HG03558 (cell line): ENCODE results near the gene HS6ST1.

Experiments used
- ATAC-seq: cut with Tn5 transposase; IDR thresholded peaks from one replicate; pipeline ENCODE4 v1.9.1; 2021; ENCODE audit warnings: moderate number of reproducible peaks; ENCODE audit not compliant: unreplicated experiment; ENCODE audit errors: extremely low read depth

Gene HS6ST1

GRCh38 chr2:128301021-128301420 is 17.6 kb downstream of the HS6ST1 start:
- ATAC-seq = no peak

- ATAC-seq = no peak
These were observed 18.3 kb downstream of the HS6ST1 start for GRCh38 chr2:128300151-128301020.

- ATAC-seq = no peak
These were observed 19.0 kb downstream of the HS6ST1 start for GRCh38 chr2:128299628-128300027.

DNA sequence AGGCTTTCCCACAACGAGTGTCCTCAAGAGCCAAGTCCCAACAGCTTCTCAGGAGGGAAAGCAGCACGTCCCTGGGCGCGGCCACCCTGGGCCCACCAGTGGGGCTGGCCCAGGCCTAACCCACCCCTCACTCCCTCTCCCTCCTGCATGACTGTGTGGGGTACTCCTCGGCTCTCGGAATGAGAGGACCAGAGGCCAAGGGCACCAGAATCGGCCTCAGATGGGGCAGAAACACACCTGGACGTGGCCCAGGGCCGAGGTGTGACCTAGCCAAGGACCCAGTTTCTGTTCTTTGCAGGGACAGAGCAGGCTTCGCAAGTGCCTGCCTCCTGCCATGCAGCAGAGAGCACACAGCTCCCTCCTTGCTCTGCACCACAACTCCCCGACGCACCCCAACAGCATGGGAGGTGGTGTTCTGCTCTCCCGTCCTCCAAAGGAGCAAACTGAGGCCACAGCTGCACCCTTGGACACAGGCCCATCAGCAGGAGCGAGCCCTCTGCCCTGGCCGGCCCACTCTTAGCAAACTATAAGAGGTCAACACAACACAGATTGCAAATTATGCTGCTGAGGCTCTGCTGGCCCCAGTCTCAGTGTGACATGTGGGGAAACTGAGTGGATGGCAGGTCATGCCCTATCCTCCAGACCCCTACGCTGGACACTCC is 19.7 kb downstream of the HS6ST1 start:
- no peak for ATAC-seq

GRCh38 chr2:128298286-128298685 is 20.4 kb downstream of the HS6ST1 start:
- no peak for ATAC-seq

DNA sequence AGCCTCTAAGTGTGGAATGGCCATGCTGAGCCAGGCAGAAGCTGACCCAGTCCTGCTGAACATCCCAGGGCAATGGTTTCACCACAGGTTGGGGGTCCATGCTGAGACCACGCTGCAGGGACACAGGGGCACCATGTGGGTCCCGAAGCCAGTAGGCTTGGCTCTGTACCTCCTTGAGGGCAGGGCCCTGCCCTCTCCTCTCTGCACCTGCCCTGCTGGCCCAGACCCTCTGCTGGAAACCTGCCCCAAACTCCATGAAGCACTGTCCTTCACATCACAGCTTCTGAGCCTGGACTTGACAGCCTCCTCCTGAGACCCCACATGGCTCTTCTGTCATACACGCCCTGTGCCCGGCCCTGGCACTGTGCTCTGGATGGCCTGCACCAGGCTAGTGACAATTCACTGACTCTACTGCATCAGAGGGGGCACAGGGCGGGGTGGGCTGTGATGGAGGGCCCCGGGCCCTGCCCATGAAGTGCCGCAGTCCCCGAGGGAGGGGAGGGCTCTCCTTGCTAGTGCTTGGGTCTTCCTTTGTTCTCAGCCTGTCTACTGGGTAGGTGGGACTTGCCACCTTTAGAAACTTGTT is 24.7 kb downstream of the HS6ST1 start:
- ATAC-seq = no peak

DNA sequence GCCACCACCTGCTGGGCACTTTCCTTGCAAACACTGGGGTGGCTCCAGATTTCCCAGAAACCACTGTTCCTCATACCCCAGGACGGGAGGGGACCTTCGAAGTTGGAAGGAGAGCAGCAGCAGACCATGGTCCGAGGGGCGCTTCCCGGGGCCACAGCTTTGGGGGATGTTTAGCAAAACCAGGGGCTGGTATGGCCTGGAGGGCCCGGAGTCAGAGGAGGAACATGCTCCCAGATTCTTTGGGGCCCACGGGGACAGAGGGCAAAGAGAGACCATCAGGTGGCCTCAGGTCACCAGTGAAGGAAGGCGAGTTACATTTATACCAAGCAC is 25.3 kb downstream of the HS6ST1 start:
- ATAC-seq = no peak

- ATAC-seq = no peak
These were observed 25.9 kb downstream of the HS6ST1 start for GRCh38 chr2:128292599-128293425.

- no peak for ATAC-seq
These were observed 26.6 kb downstream of the HS6ST1 start for GRCh38 chr2:128291844-128292598.

- no peak for ATAC-seq
These were observed 27.4 kb downstream of the HS6ST1 start for GRCh38 chr2:128291161-128291843.

DNA sequence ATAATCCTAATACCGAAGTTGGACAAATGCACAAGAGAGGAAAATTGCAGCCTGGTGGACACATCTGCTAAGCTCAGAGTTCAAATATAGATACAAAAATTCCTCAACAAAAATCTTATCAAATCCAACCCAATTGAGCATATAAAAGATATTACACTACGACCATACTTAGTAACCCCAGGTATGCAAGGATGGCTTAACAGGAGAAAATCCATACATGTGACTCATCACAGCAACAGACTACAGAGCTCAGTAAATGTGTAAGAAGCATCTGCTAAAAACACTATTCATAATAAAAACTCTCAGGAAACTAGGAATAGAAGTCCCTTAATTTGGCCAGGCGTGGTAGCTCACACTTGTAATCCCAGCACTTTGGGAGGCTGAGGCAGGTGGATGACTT is 28.3 kb downstream of the HS6ST1 start:
- ATAC-seq = no peak

DNA sequence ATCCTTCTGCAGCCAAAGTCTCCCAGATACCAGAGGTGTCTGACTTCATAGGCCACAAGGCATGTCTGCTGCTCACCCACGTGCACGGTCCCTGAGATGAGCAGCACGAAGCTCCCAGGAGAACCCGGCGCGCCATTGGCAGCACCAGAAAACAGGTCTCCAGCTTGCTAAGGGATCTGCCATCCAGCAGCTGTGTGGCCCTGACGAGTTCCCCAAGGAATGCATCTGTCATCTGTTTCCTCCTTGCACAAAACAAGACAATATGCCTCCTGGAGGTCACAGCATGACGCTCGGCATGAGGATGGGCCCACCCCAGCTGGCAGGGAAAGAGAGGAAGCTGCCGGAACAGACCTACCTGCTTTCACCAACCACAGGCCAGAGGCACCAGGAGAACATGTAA is 29.2 kb downstream of the HS6ST1 start:
- no peak for ATAC-seq

GRCh38 chr2:128288781-128289180 is 29.9 kb downstream of the HS6ST1 start:
- no peak for ATAC-seq

DNA sequence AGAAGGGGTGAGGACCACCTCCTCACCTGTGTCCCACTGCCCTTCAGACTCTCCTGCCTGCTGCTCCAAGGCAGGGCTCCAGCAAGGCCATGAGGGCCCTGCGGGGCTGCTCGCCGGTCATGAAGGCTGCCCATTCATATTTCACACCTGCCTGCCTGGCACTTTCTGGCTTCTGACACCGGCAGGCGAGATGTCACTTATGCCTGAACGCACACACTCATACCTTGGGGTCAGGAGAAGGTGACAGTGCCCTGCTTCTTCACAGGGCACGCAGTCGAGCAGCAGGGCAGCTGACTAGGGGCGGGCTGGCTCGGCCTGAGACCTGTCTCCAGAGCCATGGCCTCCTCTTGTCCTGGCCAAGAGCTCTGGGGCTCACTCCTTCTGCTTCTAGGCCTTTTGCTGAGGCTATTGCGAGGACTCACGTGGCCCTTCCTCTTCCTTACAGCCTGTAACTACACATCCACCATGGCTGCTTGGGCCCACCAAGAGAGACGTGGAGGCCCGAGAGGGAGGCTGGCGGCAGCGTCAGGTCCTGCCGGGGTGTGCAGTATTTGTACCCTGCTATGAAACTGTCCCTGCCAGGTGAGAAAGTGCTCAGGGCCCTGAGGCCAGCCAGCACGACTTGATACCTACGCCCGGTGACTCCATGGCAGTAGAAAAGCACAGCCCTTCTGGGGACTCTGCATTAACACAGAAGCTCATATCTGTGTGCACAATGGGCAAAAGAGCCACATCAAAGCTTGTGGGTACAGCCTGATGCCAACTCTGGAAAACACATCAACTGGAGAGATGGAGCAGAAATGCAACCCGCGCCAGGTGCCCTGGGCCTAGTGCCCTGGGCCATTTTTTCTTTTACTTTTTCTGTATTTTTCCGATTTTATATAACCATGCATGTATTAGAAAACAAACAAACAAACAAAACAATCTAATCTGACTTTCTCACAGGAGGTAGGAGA is 30.6 kb downstream of the HS6ST1 start:
- no peak for ATAC-seq

- ATAC-seq = no peak
These were observed 31.5 kb downstream of the HS6ST1 start for GRCh38 chr2:128286905-128287779.

GRCh38 chr2:128286011-128286721 is 32.5 kb downstream of the HS6ST1 start:
- no peak for ATAC-seq
